H9 (cell line): ENCODE measurements around the gene STIM2. TPM values are rescaled to one million over a fixed set of nuclear protein-coding genes. Genes with fewer than 3 reads are reported as not detected.

Source experiments
- DNase-seq: peaks from one replicate; pipeline ENCODE4 v3.0.0-alpha.2; 2017
- H2AFZ ChIP-seq: one replicate; pipeline ENCODE4 v1.6.1; 2013; ENCODE audit warnings: mild to moderate bottlenecking, low read length, control low read depth, moderate library complexity
- H2AK5ac ChIP-seq: 2 replicates; pipeline ENCODE4 v1.6.1; 2013; ENCODE audit warnings: low read length, control low read depth, mixed read lengths; ENCODE audit not compliant: insufficient read length
- H2BK120ac ChIP-seq: one replicate; pipeline ENCODE4 v1.6.1; 2013; ENCODE audit warnings: low read depth, mild to moderate bottlenecking, low read length, control low read depth, inconsistent platforms; ENCODE audit not compliant: poor library complexity, severe bottlenecking
- H2BK12ac ChIP-seq: 2 replicates; pipeline ENCODE4 v1.6.1; 2013; ENCODE audit warnings: low read length, control low read depth, mixed read lengths, low read depth; ENCODE audit not compliant: insufficient read length
- H2BK15ac ChIP-seq: 2 replicates; pipeline ENCODE4 v1.6.1; 2013; ENCODE audit warnings: low read depth, low read length, control low read depth
- H2BK20ac ChIP-seq: one replicate; pipeline ENCODE4 v1.6.1; 2013; ENCODE audit warnings: low read depth, mild to moderate bottlenecking, low read length, control low read depth, inconsistent platforms; ENCODE audit not compliant: poor library complexity, severe bottlenecking
- H2BK5ac ChIP-seq: 2 replicates; pipeline ENCODE4 v1.6.1; 2013; ENCODE audit warnings: low read length, control low read depth, mixed read lengths; ENCODE audit not compliant: insufficient read length
- H3K14ac ChIP-seq: 2 replicates; pipeline ENCODE4 v1.6.1; 2013; ENCODE audit warnings: low read length, control low read depth; ENCODE audit not compliant: insufficient read depth
- H3K18ac ChIP-seq: 2 replicates; pipeline ENCODE4 v1.6.1; 2013; ENCODE audit warnings: low read depth, mild to moderate bottlenecking, mixed read lengths, low read length, control low read depth; ENCODE audit not compliant: insufficient read length
- H3K23ac ChIP-seq: 2 replicates; pipeline ENCODE4 v1.6.1; 2013; ENCODE audit warnings: low read length, control low read depth, mixed read lengths, low read depth; ENCODE audit not compliant: insufficient read length
- H3K23me2 ChIP-seq: 2 replicates; pipeline ENCODE4 v1.6.1; 2013; ENCODE audit warnings: low read depth, mild to moderate bottlenecking, mixed read lengths, low read length, control low read depth; ENCODE audit not compliant: insufficient read length, poor library complexity, severe bottlenecking
- H3K27ac ChIP-seq: 2 replicates; pipeline ENCODE4 v1.5.1; 2013; ENCODE audit warnings: low read length, control low read depth, mixed read lengths, low read depth; ENCODE audit not compliant: insufficient read length
- H3K27me3 ChIP-seq: 2 replicates; pipeline ENCODE4 v1.6.1; 2013; ENCODE audit warnings: low read length, control low read depth, inconsistent platforms; ENCODE audit not compliant: insufficient read depth
- H3K4ac ChIP-seq: 2 replicates; pipeline ENCODE4 v1.6.1; 2013; ENCODE audit warnings: low read depth, mild to moderate bottlenecking, control low read depth, inconsistent platforms, low read length, moderate library complexity
- H3K4me1 ChIP-seq: 2 replicates; pipeline ENCODE4 v1.6.1; 2013; ENCODE audit warnings: low read length, control low read depth, inconsistent platforms; ENCODE audit not compliant: insufficient read depth
- H3K4me2 ChIP-seq: 2 replicates; pipeline ENCODE4 v1.6.1; 2013; ENCODE audit warnings: low read length, control low read depth, mixed read lengths; ENCODE audit not compliant: insufficient read length, insufficient read depth
- H3K56ac ChIP-seq: 2 replicates; pipeline ENCODE4 v1.6.1; 2013; ENCODE audit warnings: low read depth, mild to moderate bottlenecking, mixed read lengths, low read length, control low read depth; ENCODE audit not compliant: insufficient read length
- H3K79me1 ChIP-seq: 2 replicates; pipeline ENCODE4 v1.6.1; 2013; ENCODE audit warnings: low read depth, mild to moderate bottlenecking, moderate library complexity, low read length, control low read depth, inconsistent platforms; ENCODE audit not compliant: insufficient read depth, poor library complexity, severe bottlenecking
- H3K79me2 ChIP-seq: 2 replicates; pipeline ENCODE4 v1.6.1; 2013; ENCODE audit warnings: low read length, control low read depth, inconsistent platforms; ENCODE audit not compliant: insufficient read depth
- H3K9ac ChIP-seq: 2 replicates; pipeline ENCODE4 v1.6.1; 2013; ENCODE audit warnings: low read length, control low read depth, mixed read lengths; ENCODE audit not compliant: insufficient read length; ENCODE audit errors: extremely low read depth
- H3K9me3 ChIP-seq: one replicate; pipeline ENCODE4 v1.6.1; 2013; ENCODE audit warnings: low read depth, low read length, inconsistent platforms; ENCODE audit not compliant: control insufficient read depth
- H3T11ph ChIP-seq: one replicate; pipeline ENCODE4 v1.6.1; 2013; ENCODE audit warnings: mild to moderate bottlenecking, low read length, control low read depth, inconsistent platforms
- H4K20me1 ChIP-seq: one replicate; pipeline ENCODE4 v1.6.1; 2013; ENCODE audit not compliant: control insufficient read depth, insufficient read length, insufficient read depth
- H4K5ac ChIP-seq: 2 replicates; pipeline ENCODE4 v1.6.1; 2013; ENCODE audit warnings: low read depth, mild to moderate bottlenecking, mixed read lengths, low read length, control low read depth; ENCODE audit not compliant: insufficient read length
- H4K8ac ChIP-seq: replicated peaks from 2 replicates; pipeline ENCODE4 v1.6.1; 2013; ENCODE audit warnings: low read length, control low read depth, mixed read lengths, low read depth; ENCODE audit not compliant: insufficient read length
- H4K91ac ChIP-seq: 2 replicates; pipeline ENCODE4 v1.6.1; 2013; ENCODE audit warnings: low read depth, mild to moderate bottlenecking, moderate library complexity, mixed read lengths, low read length, control low read depth; ENCODE audit not compliant: insufficient read length
- H3K27ac Mint-ChIP-seq, 3 experiments: 2 replicates in 2 of 3; 3 replicates in 1 of 3; pipeline ENCODE4 v1.8.0; 2020 to 2021; ENCODE audit warnings: mixed read lengths in 3 of 3, mild to moderate bottlenecking in 1 of 3, moderate library complexity in 1 of 3
- H3K27me3 Mint-ChIP-seq: 2 replicates; pipeline ENCODE4 v1.8.0; 2021; ENCODE audit warnings: low read depth, mild to moderate bottlenecking, moderate library complexity, mixed read lengths
- H3K36me3 Mint-ChIP-seq, 3 experiments: 2 replicates in 2 of 3; 3 replicates in 1 of 3; pipeline ENCODE4 v1.8.0; 2020 to 2021; ENCODE audit warnings: low read depth in 3 of 3, mixed read lengths in 3 of 3; ENCODE audit not compliant: insufficient read depth in 1 of 3
- H3K4me1 Mint-ChIP-seq, 2 experiments: 2 replicates each; pipeline ENCODE4 v1.8.0; 2020; ENCODE audit warnings: mixed read lengths in 2 of 2
- H3K4me3 Mint-ChIP-seq, 2 experiments: 2 replicates in 1 of 2; 3 replicates in 1 of 2; pipeline ENCODE4 v1.8.0; 2020 to 2021; ENCODE audit warnings: mild to moderate bottlenecking in 2 of 2, mixed read lengths in 2 of 2, moderate library complexity in 1 of 2
- H3K9me3 Mint-ChIP-seq, 2 experiments: 2 replicates in 1 of 2; 3 replicates in 1 of 2; pipeline ENCODE4 v1.8.0; 2020; ENCODE audit warnings: mild to moderate bottlenecking in 2 of 2, mixed read lengths in 2 of 2, moderate library complexity in 1 of 2
- WGBS: extraction: QIAGEN DNeasy Blood & Tissue Kit; methylation state at CpG from one replicate; pipeline ENCODE4 v1.1.7; 2013; ENCODE audit warnings: missing lambda C conversion rate, low lambda C conversion rate, mixed read lengths; ENCODE audit not compliant: insufficient read length; ENCODE audit errors: extremely low coverage; 5-methylcytosine and 5-hydroxymethylcytosine counted together
- total RNA-seq: library from RNA; stranded (reverse); gene quantifications from 2 replicates; pipeline ENCODE4 v1.2.1, GENCODE V29; 2021
- TF ChIP-seq, protein P1 (sequence below): fragments of 200-600 bp; sonication (generic); conservative IDR thresholded peaks from 3 replicates; pipeline ENCODE4 v1.8.0; 2021; ENCODE audit warnings: antibody characterized with exemption, mild to moderate bottlenecking

The STIM2 gene
- total RNA-seq, 1 experiment from 2014 or later, result 26.2 TPM

- Histone ChIP-seq H3K4ac (no peak overlapping the region), H2BK20ac (no peak overlapping the region), H3K23me2 (peaks cover 2% of the 10 kb centered on the region), H3K79me1 (peaks cover 2% of the 10 kb centered on the region), H3K23ac (no peak overlapping the region), H3K27me3 (no peaks in the 10 kb centered on the region), H2BK12ac (no peak overlapping the region), H2BK15ac (no peak overlapping the region), H2BK120ac (no peak overlapping the region), H3K4me1 (peaks cover 3% of the 10 kb centered on the region; the same call in 1 of the 2 replicates), H2BK5ac (no peak overlapping the region), H3K4me2 (no peak overlapping the region), H3K9ac (no peak overlapping the region), H2AK5ac (no peak overlapping the region), H3K27ac (no peak overlapping the region), H4K20me1 (no peaks in the 10 kb centered on the region), H3K9me3 (no peaks in the 10 kb centered on the region), H3K18ac (no peak overlapping the region), H4K8ac (no peak overlapping the region), H2AFZ (no peak overlapping the region), H3K14ac (no peak overlapping the region), H3K56ac (no peak overlapping the region), H3T11ph (no peak overlapping the region), H4K91ac (no peak overlapping the region), H3K79me2 (peaks cover 3% of the 10 kb centered on the region; the same call in 1 of the 2 replicates), H4K5ac (no peak overlapping the region)
- no CpG with 5 or more reads among the region's 2 CpGs for WGBS
- Mint-ChIP-seq H3K36me3 (no peaks in the 10 kb centered on the region), H3K4me3 (no peak overlapping the region), H3K27ac (no peak overlapping the region), H3K9me3 (no peaks in the 10 kb centered on the region), H3K27me3 (peaks cover 3% of the 10 kb centered on the region; the same call in 1 of the 2 replicates), H3K4me1 (peaks cover 34 to 53% of the 10 kb centered on the region in 2 experiments)
- no peak for DNase-seq
- TF ChIP-seq, protein P1, sequence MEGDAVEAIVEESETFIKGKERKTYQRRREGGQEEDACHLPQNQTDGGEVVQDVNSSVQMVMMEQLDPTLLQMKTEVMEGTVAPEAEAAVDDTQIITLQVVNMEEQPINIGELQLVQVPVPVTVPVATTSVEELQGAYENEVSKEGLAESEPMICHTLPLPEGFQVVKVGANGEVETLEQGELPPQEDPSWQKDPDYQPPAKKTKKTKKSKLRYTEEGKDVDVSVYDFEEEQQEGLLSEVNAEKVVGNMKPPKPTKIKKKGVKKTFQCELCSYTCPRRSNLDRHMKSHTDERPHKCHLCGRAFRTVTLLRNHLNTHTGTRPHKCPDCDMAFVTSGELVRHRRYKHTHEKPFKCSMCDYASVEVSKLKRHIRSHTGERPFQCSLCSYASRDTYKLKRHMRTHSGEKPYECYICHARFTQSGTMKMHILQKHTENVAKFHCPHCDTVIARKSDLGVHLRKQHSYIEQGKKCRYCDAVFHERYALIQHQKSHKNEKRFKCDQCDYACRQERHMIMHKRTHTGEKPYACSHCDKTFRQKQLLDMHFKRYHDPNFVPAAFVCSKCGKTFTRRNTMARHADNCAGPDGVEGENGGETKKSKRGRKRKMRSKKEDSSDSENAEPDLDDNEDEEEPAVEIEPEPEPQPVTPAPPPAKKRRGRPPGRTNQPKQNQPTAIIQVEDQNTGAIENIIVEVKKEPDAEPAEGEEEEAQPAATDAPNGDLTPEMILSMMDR, result no peak
Observed at GRCh38 chr4:26866781-26867180, 6.1 kb downstream of the STIM2 start.
